HG03432 (cell line): Measurements from ENCODE around the gene MESP2.
A peak's percentile ranks its signal among the peaks of the same experiment; 100 is the strongest.
"Not testable (repeated sequence)": the region's sequence is repeated elsewhere in the genome, so short reads cannot be mapped to it uniquely, and the experiment has no call there.

Experiments used
- ATAC-seq: cut with Tn5 transposase; IDR thresholded peaks from one replicate; pipeline ENCODE4 v1.9.1; 2021; ENCODE audit warnings: mild to moderate bottlenecking, moderate library complexity; ENCODE audit not compliant: unreplicated experiment

Gene MESP2

GRCh38 chr15:89780601-89781000 is 4.5 kb downstream of the MESP2 start:
- ATAC-seq = no peak

- ATAC-seq = peak; percentile 39
Observed at GRCh38 chr15:89781055-89781454, 4.9 kb downstream of the MESP2 start.

GRCh38 chr15:89781891-89782618 is 5.9 kb downstream of the MESP2 start:
- ATAC-seq = no peak

- not testable (repeated sequence) for ATAC-seq
Observed at GRCh38 chr15:89782619-89782950, 6.5 kb downstream of the MESP2 start.

GRCh38 chr15:89783111-89783860 is 7.2 kb downstream of the MESP2 start:
- no peak for ATAC-seq

- no peak for ATAC-seq
Observed at GRCh38 chr15:89783861-89784685, 7.9 kb downstream of the MESP2 start.

- ATAC-seq = no peak
Observed at GRCh38 chr15:89784686-89784960, 8.5 kb downstream of the MESP2 start.

- no peak for ATAC-seq
Observed at GRCh38 chr15:89785064-89785773, 9.1 kb downstream of the MESP2 start.

- ATAC-seq = no peak
Observed at GRCh38 chr15:89785774-89786140, 9.6 kb downstream of the MESP2 start.

GRCh38 chr15:89787944-89788343 is 11.8 kb downstream of the MESP2 start:
- ATAC-seq = no peak

- not testable (repeated sequence) for ATAC-seq
Observed at GRCh38 chr15:89788585-89788984, 12.5 kb downstream of the MESP2 start.

- ATAC-seq = no peak
Observed at GRCh38 chr15:89790206-89790605, 14.1 kb downstream of the MESP2 start.

GRCh38 chr15:89790661-89791060 is 14.5 kb downstream of the MESP2 start:
- ATAC-seq = no peak

- no peak for ATAC-seq
Observed at GRCh38 chr15:89792106-89792805, 16.1 kb downstream of the MESP2 start.

- ATAC-seq = no peak
Observed at GRCh38 chr15:89794627-89795241, 18.6 kb downstream of the MESP2 start.

- no peak for ATAC-seq
Observed at GRCh38 chr15:89795996-89796395, 19.9 kb downstream of the MESP2 start.

GRCh38 chr15:89797678-89798201 is 21.6 kb downstream of the MESP2 start:
- ATAC-seq = no peak

- ATAC-seq = no peak
Observed at GRCh38 chr15:89799011-89799911, 23.1 kb downstream of the MESP2 start.

GRCh38 chr15:89799918-89800498 is 23.9 kb downstream of the MESP2 start:
- ATAC-seq = no peak
